Smooth muscle cell of the pulmonary artery (primary cell): ENCODE results near the gene GCNT2. TPM values are rescaled to one million over a fixed set of nuclear protein-coding genes. Genes with fewer than 3 reads are reported as not detected.

Experiments used
- total RNA-seq: library from RNA; depleted of rRNA; stranded (reverse); fragments of >200 nt; gene quantifications from 2 replicates; pipeline ENCODE4 v1.2.3, GENCODE V29; 2014

The GCNT2 gene
- 2.0 and 11.5 TPM in 2 replicates for total RNA-seq

DNA sequence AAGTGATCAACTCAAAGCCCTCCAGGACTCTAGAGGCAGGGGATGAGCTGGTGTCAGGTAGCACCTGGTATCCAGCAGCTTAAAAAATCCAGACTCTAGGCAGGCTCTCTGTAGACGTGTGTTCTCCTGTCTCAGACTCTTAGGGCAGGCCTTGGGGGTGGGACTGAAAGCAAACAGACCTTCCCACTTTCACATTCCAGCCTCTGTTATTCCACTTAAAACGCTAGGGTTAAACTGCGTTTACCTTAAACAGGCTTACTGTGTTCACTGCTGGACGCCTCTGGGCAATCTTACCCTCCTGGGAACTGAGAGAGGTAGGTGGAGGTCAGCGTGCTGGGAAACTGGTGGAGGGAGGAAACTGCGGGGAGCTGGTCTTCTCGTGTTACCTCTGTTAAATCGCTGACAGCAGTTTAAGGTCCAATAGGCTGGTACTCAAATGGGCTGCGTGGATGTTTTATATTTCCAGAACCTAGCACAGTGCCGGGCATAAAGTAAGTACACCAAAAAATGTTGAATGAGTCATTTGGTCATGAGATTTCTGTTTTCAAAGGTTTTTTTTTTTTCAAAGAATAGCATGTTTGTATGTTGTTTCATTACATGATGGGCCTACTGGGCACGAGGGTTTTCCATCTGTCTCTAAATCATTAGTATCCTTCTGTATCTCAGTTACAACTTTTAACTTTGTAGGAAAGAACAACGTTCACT is at the start of gene GCNT2:
TSS of gene GCNT2 (plus strand) at position 248 of the 705 bp plus-strand sequence. CDS start 7,561 bp downstream, outside the sequence.

Other genes starting within 250 kb of the GCNT2 start
- gene TFAP2A, start 106.3 kb upstream of the GCNT2 start, total RNA-seq: 1.3 and 5.0 TPM in 2 replicates
- 0.46 TPM in 1 of 2 replicates, not detected in the other for gene C6orf52, start 173.3 kb downstream of the GCNT2 start, total RNA-seq
- 11.8 and 14.5 TPM in 2 replicates for gene PAK1IP1, start 173.6 kb downstream of the GCNT2 start, total RNA-seq
- gene TMEM14C, start 201.7 kb downstream of the GCNT2 start, total RNA-seq: 85.8 and 86.8 TPM in 2 replicates
- gene TMEM14B, start 226.5 kb downstream of the GCNT2 start, total RNA-seq: 43.3 and 59.6 TPM in 2 replicates